HEK293 (cell line): ENCODE measurements around the gene IGFN1.

Source experiments
- BCL11B ChIP-seq: fragments of 450-650 bp; formaldehyde crosslinking; IDR thresholded peaks from 2 replicates; pipeline ENCODE4 v1.5.1; 2016; ENCODE audit warnings: low read depth, missing biosample characterization, missing genetic modification characterization
- EGR2 ChIP-seq: fragments of 450-650 bp; formaldehyde crosslinking; IDR thresholded peaks from 2 replicates; pipeline ENCODE4 v1.5.1; 2016; ENCODE audit warnings: low read depth, missing biosample characterization, missing genetic modification characterization
- FEZF1 ChIP-seq: fragments of 450-650 bp; formaldehyde crosslinking; IDR thresholded peaks from 2 replicates; pipeline ENCODE4 v1.5.1; 2016; ENCODE audit warnings: missing biosample characterization, missing genetic modification characterization
- HOXA7 ChIP-seq: sonication (generic); formaldehyde crosslinking; IDR thresholded peaks from 2 replicates; pipeline ENCODE4 v1.8.1; 2022; ENCODE audit warnings: missing genetic modification reagents, borderline replicate concordance
- KLF7 ChIP-seq: fragments of 450-650 bp; formaldehyde crosslinking; IDR thresholded peaks from 2 replicates; pipeline ENCODE4 v1.5.1; 2016; ENCODE audit warnings: missing biosample characterization, missing genetic modification characterization, borderline replicate concordance
- KLF8 ChIP-seq: fragments of 450-650 bp; formaldehyde crosslinking; IDR thresholded peaks from 2 replicates; pipeline ENCODE4 v1.5.1; 2016; ENCODE audit warnings: missing biosample characterization, missing genetic modification characterization
- PATZ1 ChIP-seq: fragments of 450-650 bp; formaldehyde crosslinking; IDR thresholded peaks from 2 replicates; pipeline ENCODE4 v1.5.1; 2016; ENCODE audit warnings: missing biosample characterization, missing genetic modification characterization
- PRDM1 ChIP-seq: fragments of 450-650 bp; formaldehyde crosslinking; IDR thresholded peaks from 2 replicates; pipeline ENCODE4; 2016; ENCODE audit warnings: missing biosample characterization, missing genetic modification characterization
- PRDM4 ChIP-seq: fragments of 450-650 bp; formaldehyde crosslinking; IDR thresholded peaks from 2 replicates; pipeline ENCODE4 v1.5.1; 2017; ENCODE audit warnings: missing biosample characterization, missing genetic modification characterization
- SP7 ChIP-seq: fragments of 450-650 bp; formaldehyde crosslinking; IDR thresholded peaks from 2 replicates; pipeline ENCODE4 v1.5.1; 2016; ENCODE audit warnings: missing biosample characterization, missing genetic modification characterization
- ZBTB1 ChIP-seq: fragments of 450-650 bp; formaldehyde crosslinking; IDR thresholded peaks from 2 replicates; pipeline ENCODE4 v1.5.1; 2016; ENCODE audit warnings: missing biosample characterization, missing genetic modification characterization
- ZBTB17 ChIP-seq: fragments of 450-650 bp; formaldehyde crosslinking; IDR thresholded peaks from 2 replicates; pipeline ENCODE4 v1.5.1; 2016; ENCODE audit warnings: missing biosample characterization, missing genetic modification characterization
- ZEB2 ChIP-seq: fragments of 450-650 bp; formaldehyde crosslinking; IDR thresholded peaks from 2 replicates; pipeline ENCODE4 v1.5.1; 2016; ENCODE audit warnings: missing biosample characterization, missing genetic modification characterization
- ZFP3 ChIP-seq: fragments of 450-650 bp; formaldehyde crosslinking; IDR thresholded peaks from 2 replicates; pipeline ENCODE4 v1.5.1; 2016; ENCODE audit warnings: low read depth, missing biosample characterization, missing genetic modification characterization
- ZNF175 ChIP-seq: fragments of 450-650 bp; formaldehyde crosslinking; IDR thresholded peaks from 2 replicates; pipeline ENCODE4 v1.5.1; 2016; ENCODE audit warnings: missing biosample characterization, missing genetic modification characterization
- ZNF18 ChIP-seq: fragments of 450-650 bp; formaldehyde crosslinking; IDR thresholded peaks from 2 replicates; pipeline ENCODE4 v1.5.1; 2016; ENCODE audit warnings: missing biosample characterization, missing genetic modification characterization
- ZNF223 ChIP-seq: fragments of 450-650 bp; formaldehyde crosslinking; IDR thresholded peaks from 2 replicates; pipeline ENCODE4 v1.5.1; 2016; ENCODE audit warnings: missing biosample characterization, missing genetic modification characterization
- ZNF239 ChIP-seq: fragments of 450-650 bp; formaldehyde crosslinking; IDR thresholded peaks from 2 replicates; pipeline ENCODE4 v1.5.1; 2016; ENCODE audit warnings: missing biosample characterization, missing genetic modification characterization
- ZNF248 ChIP-seq: fragments of 450-650 bp; formaldehyde crosslinking; IDR thresholded peaks from 2 replicates; pipeline ENCODE4 v1.5.1; 2017; ENCODE audit warnings: missing biosample characterization, missing genetic modification characterization
- ZNF324 ChIP-seq: fragments of 450-650 bp; formaldehyde crosslinking; IDR thresholded peaks from 2 replicates; pipeline ENCODE4 v1.5.1; 2016; ENCODE audit warnings: missing biosample characterization, missing genetic modification characterization
- ZNF398 ChIP-seq: fragments of 450-650 bp; formaldehyde crosslinking; IDR thresholded peaks from 2 replicates; pipeline ENCODE4 v1.5.1; 2017; ENCODE audit warnings: missing biosample characterization, missing genetic modification characterization
- ZNF529 ChIP-seq: fragments of 450-650 bp; formaldehyde crosslinking; IDR thresholded peaks from 2 replicates; pipeline ENCODE4 v1.5.1; 2017; ENCODE audit warnings: missing genetic modification characterization, missing biosample characterization; ENCODE audit not compliant: insufficient replicate concordance
- ZNF692 ChIP-seq: fragments of 450-650 bp; formaldehyde crosslinking; IDR thresholded peaks from 2 replicates; pipeline ENCODE4 v1.5.1; 2016; ENCODE audit warnings: missing biosample characterization, missing genetic modification characterization
- ZNF76 ChIP-seq: fragments of 450-650 bp; formaldehyde crosslinking; IDR thresholded peaks from 2 replicates; pipeline ENCODE4; 2016; ENCODE audit warnings: low read depth, missing biosample characterization, missing genetic modification characterization, borderline replicate concordance
- ZNF843 ChIP-seq: fragments of 450-650 bp; formaldehyde crosslinking; IDR thresholded peaks from 2 replicates; pipeline ENCODE4 v1.5.1; 2016; ENCODE audit warnings: missing biosample characterization, missing genetic modification characterization

The IGFN1 gene

GRCh38 chr1:201171063-201172036 is 19.3 kb upstream of the IGFN1 start (continued):
- peak; percentile 69; the same call in 1 of the 2 replicates for TF ChIP-seq ZEB2
- TF ChIP-seq EGR2, result peak; percentile 49
- TF ChIP-seq FEZF1 (tag by site-specific recombination), result no peak
- no peak for TF ChIP-seq ZNF175 (tag by site-specific recombination)
- TF ChIP-seq PRDM1 (tag by site-specific recombination), result no peak
- peak; percentile 99 for TF ChIP-seq ZNF692 (tag by site-specific recombination)
- TF ChIP-seq ZNF239 (tag by site-specific recombination), result no peak
- TF ChIP-seq ZBTB17 (tag by site-specific recombination), result peak; percentile 95
- TF ChIP-seq ZNF223 (tag by site-specific recombination), result peak; percentile 99
- 0 out of 2 replicates have a peak, but pooled peaks have one; percentile 37 for TF ChIP-seq BCL11B (tag by site-specific recombination)
- no peak for TF ChIP-seq KLF7
- TF ChIP-seq ZNF18 (tag by site-specific recombination), result no peak; the same call in 1 of the 2 replicates
- peak; percentile 28; the same call in 1 of the 2 replicates for TF ChIP-seq ZNF843 (tag by site-specific recombination)
- TF ChIP-seq ZBTB1 (tag by site-specific recombination), result no peak
- TF ChIP-seq ZNF529 (tag by site-specific recombination), result no peak
- no peak for TF ChIP-seq PRDM4 (tag by site-specific recombination)
- no peak for TF ChIP-seq HOXA7
- no peak for TF ChIP-seq ZFP3 (tag by site-specific recombination)
- TF ChIP-seq SP7 (tag by site-specific recombination), result peak; percentile 87
- no peak for TF ChIP-seq ZNF248 (tag by site-specific recombination)
- peak; percentile 74 for TF ChIP-seq KLF8
- TF ChIP-seq ZNF76 (tag by site-specific recombination), result peak; percentile 95
- TF ChIP-seq ZNF324, result peak; percentile 85; the same call in 1 of the 2 replicates
- peak; percentile 92 for TF ChIP-seq PATZ1 (tag by site-specific recombination)
- peak; percentile 69 for TF ChIP-seq ZNF398 (tag by site-specific recombination)
